A204.1 (cell line): Measurements from ENCODE around the gene ENHO.
"Not testable (repeated sequence)": the region's sequence is repeated elsewhere in the genome, so short reads cannot be mapped to it uniquely, and the experiment has no call there.

ENCODE experiments used
- FAIRE-seq: peaks from 2 replicates; lab custom pipeline; 2012; peaks lifted over from hg19 to GRCh38; lab: Jason Lieb, UNC

ENHO gene

GRCh38 chr9:34506623-34507022, 16.2 kb downstream of the ENHO start:
- FAIRE-seq: no peak

- no peak for FAIRE-seq
These were observed 17.2 kb downstream of the ENHO start for GRCh38 chr9:34505370-34506120.

GRCh38 chr9:34503406-34503805, 19.4 kb downstream of the ENHO start:
- no peak for FAIRE-seq

- no peak for FAIRE-seq
These were observed 19.9 kb downstream of the ENHO start for GRCh38 chr9:34502891-34503290.

- FAIRE-seq: no peak
These were observed 20.3 kb downstream of the ENHO start for GRCh38 chr9:34502471-34502870.

GRCh38 chr9:34501889-34502425, 20.8 kb downstream of the ENHO start:
- no peak for FAIRE-seq

- no peak for FAIRE-seq
These were observed 21.4 kb downstream of the ENHO start for GRCh38 chr9:34501372-34501771.

- FAIRE-seq: no peak
These were observed 22.0 kb downstream of the ENHO start for GRCh38 chr9:34500623-34501267.

GRCh38 chr9:34499076-34499475, 23.7 kb downstream of the ENHO start:
- FAIRE-seq: no peak

- no peak for FAIRE-seq
These were observed 24.2 kb downstream of the ENHO start for GRCh38 chr9:34498553-34498952.

- no peak for FAIRE-seq
These were observed 26.6 kb downstream of the ENHO start for GRCh38 chr9:34496149-34496712.

GRCh38 chr9:34493972-34494535, 28.7 kb downstream of the ENHO start:
- FAIRE-seq: no peak

GRCh38 chr9:34492051-34492450, 30.7 kb downstream of the ENHO start:
- FAIRE-seq: no peak

GRCh38 chr9:34491596-34491995, 31.2 kb downstream of the ENHO start:
- FAIRE-seq: no peak

GRCh38 chr9:34490760-34491159, 32.0 kb downstream of the ENHO start:
- FAIRE-seq: no peak

- no peak for FAIRE-seq
These were observed 32.4 kb downstream of the ENHO start for GRCh38 chr9:34490360-34490759.

GRCh38 chr9:34486572-34486971, 36.2 kb downstream of the ENHO start:
- no peak for FAIRE-seq

GRCh38 chr9:34485822-34486221, 37.0 kb downstream of the ENHO start:
- no peak for FAIRE-seq

GRCh38 chr9:34484678-34485077, 38.1 kb downstream of the ENHO start:
- FAIRE-seq: no peak

GRCh38 chr9:34482746-34483145, 40.0 kb downstream of the ENHO start:
- FAIRE-seq: not testable (repeated sequence)

- FAIRE-seq: not testable (repeated sequence)
These were observed 41.2 kb downstream of the ENHO start for GRCh38 chr9:34481620-34482019.

GRCh38 chr9:34479431-34479866, 43.3 kb downstream of the ENHO start:
- no peak for FAIRE-seq

- no peak for FAIRE-seq
These were observed 45.2 kb downstream of the ENHO start for GRCh38 chr9:34477541-34477940.
